H1 (cell line): ENCODE measurements around the gene PCP4L1. TPM values are rescaled to one million over a fixed set of nuclear protein-coding genes. Genes with fewer than 3 reads are reported as not detected.

Source experiments
- CTCF ChIA-PET: fragments of 300-600 bp; sonication (Branson Sonifier 250); formaldehyde crosslinking; loops from one replicate; lab custom pipeline; 2021; ENCODE audit not compliant: partially characterized antibody; lab: Charles Lee
- POLR2A ChIA-PET: fragments of 300-600 bp; sonication (Branson Sonifier 250); formaldehyde crosslinking; loops from one replicate; lab custom pipeline; 2021; ENCODE audit warnings: inconsistent platforms; ENCODE audit not compliant: partially characterized antibody; lab: Charles Lee
- DNase-seq, 2 experiments: peaks; one replicate each; pipeline versions ENCODE4 v3.0.0 to v3.0.0-alpha.2; 2010 to 2022; ENCODE audit warnings: low spot score in 2 of 2, low read depth in 1 of 2, mixed read lengths in 1 of 2
- FAIRE-seq: peaks from 2 replicates; lab custom pipeline; 2011; peaks lifted over from hg19 to GRCh38; lab: Jason Lieb, UNC
- H2AFZ ChIP-seq: 2 replicates; pipeline ENCODE4 v1.8.1; 2012; ENCODE audit warnings: low read length, inconsistent platforms
- H2AK5ac ChIP-seq: 2 replicates; pipeline ENCODE4 v1.6.1; 2013; ENCODE audit warnings: low read depth, low read length
- H2BK120ac ChIP-seq: replicated peaks from 2 replicates; pipeline ENCODE3; 2013; ENCODE audit warnings: low read depth, low read length, inconsistent platforms
- H2BK12ac ChIP-seq: 2 replicates; pipeline ENCODE4 v1.6.1; 2013; ENCODE audit warnings: low read depth, low read length
- H2BK15ac ChIP-seq: 2 replicates; pipeline ENCODE4 v1.6.1; 2013; ENCODE audit warnings: low read length
- H2BK20ac ChIP-seq: 2 replicates; pipeline ENCODE4 v1.6.1; 2013; ENCODE audit warnings: low read length
- H2BK5ac ChIP-seq: 2 replicates; pipeline ENCODE4 v1.6.1; 2013; ENCODE audit warnings: low read depth, low read length
- H3K14ac ChIP-seq: 2 replicates; pipeline ENCODE4 v1.6.1; 2013; ENCODE audit warnings: inconsistent platforms; ENCODE audit not compliant: insufficient read length
- H3K18ac ChIP-seq: 2 replicates; pipeline ENCODE4 v1.6.1; 2013; ENCODE audit warnings: low read length; ENCODE audit errors: extremely low read depth
- H3K23ac ChIP-seq: 2 replicates; pipeline ENCODE4 v1.6.1; 2013; ENCODE audit warnings: inconsistent platforms; ENCODE audit not compliant: insufficient read length
- H3K23me2 ChIP-seq: 2 replicates; pipeline ENCODE4 v1.6.1; 2013; ENCODE audit warnings: low read depth, low read length
- H3K27ac ChIP-seq: 2 replicates; pipeline ENCODE4 v1.6.1; 2011; ENCODE audit warnings: low read depth, low read length, inconsistent platforms
- H3K27me3 ChIP-seq, 4 experiments: replicated peaks in 1 of 4; 1 replicate in 1 of 4; 2 replicates in 3 of 4; pipeline versions ENCODE4 v1.6.1 to v1.8.1; 2011 to 2013; ENCODE audit warnings: low read length in 3 of 4, mild to moderate bottlenecking in 3 of 4, inconsistent platforms in 2 of 4, mixed read lengths in 2 of 4, moderate library complexity in 1 of 4; ENCODE audit not compliant: control insufficient read depth in 3 of 4, insufficient read depth in 3 of 4; ENCODE audit errors: extremely low read depth in 1 of 4
- H3K36me3 ChIP-seq, 4 experiments: 2 replicates each; pipeline versions ENCODE4 v1.6.1 to v1.8.1; 2011 to 2013; ENCODE audit warnings: mild to moderate bottlenecking in 4 of 4, low read length in 3 of 4, moderate library complexity in 2 of 4, control low read depth in 1 of 4, inconsistent platforms in 1 of 4; ENCODE audit not compliant: insufficient read depth in 4 of 4, control insufficient read depth in 2 of 4
- H3K4ac ChIP-seq: replicated peaks from 2 replicates; pipeline ENCODE3; 2013; ENCODE audit warnings: low read length, low read depth, mixed read lengths, inconsistent platforms; ENCODE audit not compliant: insufficient read length
- H3K4me1 ChIP-seq, 4 experiments: replicated peaks in 1 of 4; 1 replicate in 1 of 4; 2 replicates in 3 of 4; pipeline versions ENCODE4 v1.6.1 to v1.8.1; 2011 to 2013; ENCODE audit warnings: low read length in 3 of 4, inconsistent platforms in 2 of 4, mixed read lengths in 1 of 4; ENCODE audit not compliant: insufficient read depth in 4 of 4, control insufficient read depth in 3 of 4
- H3K4me2 ChIP-seq, 2 experiments: 2 replicates each; pipeline versions ENCODE4 v1.6.1 to v1.8.1; 2011 to 2013; ENCODE audit warnings: low read depth in 2 of 2, low read length in 2 of 2, control low read depth in 1 of 2, inconsistent platforms in 1 of 2, mild to moderate bottlenecking in 1 of 2; ENCODE audit not compliant: insufficient read depth in 1 of 2
- H3K4me3 ChIP-seq, 4 experiments: fragments of 200-600, 300-600 bp in 1 of 4; sonication (generic), shearing (Covaris generic), sonication (Bioruptor Twin) in 1 of 4; 2 replicates each; pipeline versions ENCODE4 v1.5.1 to v1.8.1; 2011 to 2016; ENCODE audit warnings: low read length in 4 of 4, low read depth in 3 of 4, control low read depth in 2 of 4, inconsistent platforms in 2 of 4, mild to moderate bottlenecking in 2 of 4, mixed read lengths in 1 of 4, moderate library complexity in 1 of 4; ENCODE audit not compliant: insufficient read depth in 2 of 4; ENCODE audit errors: extremely low read depth in 1 of 4
- H3K56ac ChIP-seq: replicated peaks from 2 replicates; pipeline ENCODE3; 2013; ENCODE audit warnings: low read depth, mild to moderate bottlenecking, mixed read lengths, low read length, inconsistent platforms; ENCODE audit not compliant: insufficient read length
- H3K79me1 ChIP-seq: 2 replicates; pipeline ENCODE4 v1.6.1; 2013; ENCODE audit warnings: low read depth, low read length, control low read depth
- H3K79me2 ChIP-seq, 2 experiments: 2 replicates each; pipeline versions ENCODE4 v1.6.1 to v1.8.1; 2012 to 2013; ENCODE audit warnings: low read length in 2 of 2, mild to moderate bottlenecking in 2 of 2, inconsistent platforms in 1 of 2; ENCODE audit not compliant: insufficient read depth in 2 of 2, control insufficient read depth in 1 of 2
- H3K9ac ChIP-seq, 4 experiments: replicated peaks in 1 of 4; 1 replicate in 1 of 4; 2 replicates in 3 of 4; pipeline versions ENCODE4 v1.6.1 to v1.8.1; 2011 to 2013; ENCODE audit warnings: low read depth in 3 of 4, low read length in 3 of 4, control low read depth in 2 of 4, mild to moderate bottlenecking in 2 of 4, moderate library complexity in 2 of 4, inconsistent platforms in 1 of 4; ENCODE audit errors: extremely low read depth in 1 of 4
- H3K9me3 ChIP-seq, 2 experiments: 2 replicates each; pipeline versions ENCODE4 v1.6.1 to v1.8.1; 2012 to 2013; ENCODE audit warnings: mild to moderate bottlenecking in 2 of 2, moderate library complexity in 2 of 2, control low read depth in 1 of 2, inconsistent platforms in 1 of 2, low read depth in 1 of 2, low read length in 1 of 2, mixed read lengths in 1 of 2; ENCODE audit not compliant: insufficient read depth in 2 of 2
- H4K20me1 ChIP-seq, 2 experiments: replicated peaks in 1 of 2; 2 replicates each; pipeline versions ENCODE3 to v1.8.1; 2011 to 2013; ENCODE audit warnings: inconsistent platforms in 2 of 2, low read length in 2 of 2, mild to moderate bottlenecking in 1 of 2; ENCODE audit not compliant: insufficient read depth in 2 of 2, control insufficient read depth in 1 of 2
- H4K5ac ChIP-seq: 2 replicates; pipeline ENCODE4 v1.6.1; 2013; ENCODE audit warnings: low read length, low read depth, mixed read lengths, inconsistent platforms; ENCODE audit not compliant: insufficient read length
- H4K8ac ChIP-seq: 2 replicates; pipeline ENCODE4 v1.8.0; 2013; ENCODE audit warnings: mild to moderate bottlenecking, moderate library complexity, low read length, inconsistent platforms; ENCODE audit not compliant: insufficient read depth; ENCODE audit errors: extremely low read depth
- H4K91ac ChIP-seq: replicated peaks from 2 replicates; pipeline ENCODE3; 2013; ENCODE audit warnings: low read length, mixed read lengths, inconsistent platforms; ENCODE audit not compliant: insufficient read length
- BACH1 ChIP-seq: IDR thresholded peaks from 2 replicates; pipeline ENCODE4 v1.6.1; 2012; ENCODE audit warnings: low read length, improper control_type of control experiment
- CBX5 ChIP-seq: fragments of 300-800, 300-1000 bp; sonication (generic); IDR thresholded peaks from 2 replicates; pipeline ENCODE4 v1.7.1; 2016; ENCODE audit warnings: antibody characterized with exemption, low read length, low read depth
- EP300 ChIP-seq, 2 experiments: IDR thresholded peaks; 1 replicate in 1 of 2; 2 replicates in 1 of 2; pipeline ENCODE4 v1.6.1; 2011 to 2012; ENCODE audit warnings: low read depth in 2 of 2, low read length in 2 of 2, mild to moderate bottlenecking in 2 of 2, borderline replicate concordance in 1 of 2, inconsistent platforms in 1 of 2, moderate library complexity in 1 of 2
- FOSL1 ChIP-seq: IDR thresholded peaks from 2 replicates; pipeline ENCODE4 v1.6.1; 2011; ENCODE audit warnings: mild to moderate bottlenecking, low read depth, low read length, moderate library complexity; ENCODE audit not compliant: insufficient read depth
- WGBS, 2 experiments: shearing (Covaris generic) in 1 of 2; methylation state at CpG; one replicate each; pipeline versions ENCODE4 v1.1.6 to v1.1.7; 2013 to 2015; ENCODE audit warnings: low lambda C conversion rate in 2 of 2, mixed read lengths in 2 of 2, inconsistent platforms in 1 of 2, low coverage in 1 of 2, missing lambda C conversion rate in 1 of 2; ENCODE audit not compliant: insufficient replicate concordance in 2 of 2, insufficient coverage in 1 of 2, insufficient read length in 1 of 2; ENCODE audit errors: extremely low coverage in 1 of 2, missing lambda C conversion rate in 1 of 2; 5-methylcytosine and 5-hydroxymethylcytosine counted together
- polyA plus RNA-seq, 7 experiments: library from polyadenylated mRNA; depleted of rRNA in 3 of 7; stranded (reverse) in 5 of 7; unstranded in 2 of 7; fragments of >200 nt in 5 of 7; fragments of 200-250 nt in 2 of 7; gene quantifications; 1 replicate in 5 of 7; 2 replicates in 1 of 7; 4 replicates in 1 of 7; pipeline versions ENCODE4 v1.2.1 to v1.2.3, GENCODE V29; 2011 to 2013; ENCODE audit warnings: missing spikeins in 2 of 7, mixed read lengths in 2 of 7
- total RNA-seq: library from RNA; stranded (reverse); fragmentation: NEBNext Ultra II Directional; extraction: Animal tissue kit (Norgen Biotek cat#: 25700); gene quantifications from 2 replicates; pipeline ENCODE4 v1.2.1, GENCODE V29; 2021

The PCP4L1 gene
- total and polyA plus RNA-seq, 2 of the 8 experiments (the other 6 are each of a cell fraction or from before 2014, with no cell fraction given), result 0.41 to 1.0 TPM

DNA sequence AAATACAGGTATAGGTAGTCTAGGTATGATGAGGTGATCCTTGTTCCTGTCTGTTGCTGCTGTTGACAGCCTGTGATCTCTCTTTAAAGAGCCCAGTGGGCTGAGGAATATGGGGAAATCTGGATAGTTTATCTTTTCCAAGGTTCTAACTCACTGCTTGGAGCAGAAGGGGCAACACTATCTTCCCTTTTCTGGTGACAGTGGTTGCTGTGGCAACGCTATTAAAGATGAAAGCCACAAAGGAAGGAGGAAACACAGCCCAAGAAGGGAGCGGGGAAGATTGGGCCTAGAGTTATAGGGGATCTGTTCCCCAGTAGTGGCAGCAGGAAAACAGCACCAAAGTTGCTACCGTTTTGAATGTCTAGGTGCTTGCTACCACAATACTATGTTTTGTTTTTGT, 8.8 kb downstream of the PCP4L1 start:
- Histone ChIP-seq H2BK120ac (no peak overlapping the region), H2AK5ac (no peak overlapping the region; the same call in 1 of the 2 replicates), H3K27me3 (no peaks in the 10 kb centered on the region), H3K4me3 (no peak overlapping the region), H3K79me2 (no peaks in the 10 kb centered on the region), H2BK20ac (no peak overlapping the region), H3K79me1 (no peaks in the 10 kb centered on the region), H3K4me2 (no peak overlapping the region), H3K36me3 (no peaks in the 10 kb centered on the region), H3K27ac (no peak overlapping the region), H4K20me1 (no peaks in the 10 kb centered on the region), H3K4ac (no peak overlapping the region), H3K18ac (no peak overlapping the region), H3K23me2 (no peaks in the 10 kb centered on the region), H3K14ac (no peak overlapping the region), H2BK12ac (no peak overlapping the region), H4K8ac (no peak overlapping the region), H3K9ac (no peak overlapping the region), H2AFZ (no peak overlapping the region), H3K23ac (no peak overlapping the region), H2BK5ac (no peak overlapping the region), H3K56ac (no peak overlapping the region), H4K5ac (no peak overlapping the region), H4K91ac (no peak overlapping the region), H3K9me3 (no peaks in the 10 kb centered on the region), H2BK15ac (no peak overlapping the region), H3K4me1 (peaks cover 0 to 11% (median 2%) of the 10 kb centered on the region in 4 experiments; a peak in 4 of 7 replicates)
- CTCF ChIA-PET, result interaction anchor here (1.2 to 1.8 kb wide), 6 partner anchors 10 to 68 kb away, joined by 3 to 6 read pairs (median 3); partner anchors contain the start of gene ADAMTS4
- POLR2A ChIA-PET, result interaction anchor here (1.1 to 1.8 kb wide), 3 partner anchors 9 to 38 kb away, joined by 4 to 8 read pairs (median 5); partner anchors contain the start of gene PCP4L1
- 82% methylated on average over 3 of the region's 3 CpGs; no CpG with 5 or more reads in 1 of the 2 experiments for WGBS, 2 experiments
- no peak for TF ChIP-seq EP300 (IDR thresholded peaks at IDR 0.05; ENCODE audit: borderline replicate concordance in 1 of 2, low read depth in 2 of 2, low read length in 2 of 2)
- TF ChIP-seq BACH1, result no peak
- no peak for TF ChIP-seq CBX5
- TF ChIP-seq FOSL1, result no peak
- DNase-seq (no peak), FAIRE-seq (no peak)
